NCI-H510A (cell line): ENCODE measurements around the gene SRSF12.
"Not testable (repeated sequence)": the region's sequence is repeated elsewhere in the genome, so short reads cannot be mapped to it uniquely, and the experiment has no call there.

Experiments
- DNase-seq: peaks from one replicate; lab custom pipeline; 2025; lab: John Stamatoyannopoulos, UW

Gene SRSF12

DNA sequence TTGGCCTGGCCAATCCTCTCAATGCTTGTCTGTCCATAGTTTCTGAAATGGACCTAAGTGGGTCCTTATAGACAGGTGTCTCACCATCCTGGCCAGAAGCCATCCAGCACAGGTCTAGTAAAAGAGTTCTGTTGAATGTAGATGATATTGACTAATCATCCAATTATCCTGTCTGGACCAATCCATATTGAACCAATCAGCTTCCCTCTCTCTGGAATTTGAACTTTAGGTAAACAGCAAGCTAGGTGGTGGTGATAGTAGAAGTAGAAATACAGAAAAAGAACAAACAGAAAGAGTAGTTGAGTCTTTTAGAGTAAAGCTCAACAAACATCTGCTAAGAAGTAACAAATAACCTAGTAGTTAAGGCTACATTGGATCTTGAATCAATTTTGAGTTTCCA lies 46.8 kb downstream of the SRSF12 start:
- DNase-seq: no peak

DNA sequence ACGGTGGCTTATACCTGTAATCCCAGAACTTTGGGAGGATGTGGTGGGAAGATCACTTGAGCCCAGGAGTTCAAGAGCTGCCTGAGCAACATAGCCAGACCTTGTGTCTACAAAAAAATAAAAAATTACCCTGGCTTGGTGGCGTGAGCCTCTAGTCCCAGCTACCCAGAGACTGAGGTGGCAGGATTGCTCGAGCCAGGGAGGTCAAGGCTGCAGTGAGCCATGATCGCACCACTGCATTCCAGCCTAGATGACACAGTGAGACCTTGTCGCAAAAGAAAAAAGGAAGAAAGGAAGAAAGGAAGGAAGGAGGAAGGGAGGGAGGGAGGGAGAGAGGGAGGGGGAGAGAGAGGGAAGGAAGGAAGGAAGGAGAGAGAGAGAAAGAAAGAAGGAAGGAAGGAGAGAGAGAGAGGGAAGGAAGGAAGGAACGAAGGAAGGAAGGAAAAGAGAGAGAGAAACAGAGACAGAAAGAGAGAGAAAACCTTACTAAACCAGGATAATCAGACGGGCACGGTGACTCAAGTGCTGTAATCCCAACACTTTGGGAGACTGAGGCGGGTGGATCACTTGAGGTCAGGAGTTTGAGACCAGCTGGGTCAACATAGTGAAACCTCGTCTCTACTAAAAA lies 48.2 kb downstream of the SRSF12 start:
- no peak for DNase-seq

DNA sequence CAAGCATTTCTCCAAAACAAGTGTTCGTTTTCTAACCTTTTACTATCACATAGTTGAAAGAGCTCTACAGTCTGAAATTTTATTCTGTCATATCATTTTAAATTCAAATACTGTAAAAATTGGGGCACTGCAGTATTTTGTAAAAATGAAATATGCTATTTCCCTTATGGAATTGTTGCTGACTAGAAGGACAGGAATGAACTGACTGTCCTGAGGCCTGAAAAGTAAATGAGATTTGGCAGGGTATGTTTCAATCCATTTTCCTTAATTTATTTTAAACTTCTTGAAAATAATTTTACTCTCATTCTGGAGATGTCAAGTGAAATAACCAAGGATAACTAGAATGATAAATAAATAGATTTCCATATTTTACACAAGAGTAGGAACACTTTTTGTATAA lies 49.2 kb downstream of the SRSF12 start:
- no peak for DNase-seq

DNA sequence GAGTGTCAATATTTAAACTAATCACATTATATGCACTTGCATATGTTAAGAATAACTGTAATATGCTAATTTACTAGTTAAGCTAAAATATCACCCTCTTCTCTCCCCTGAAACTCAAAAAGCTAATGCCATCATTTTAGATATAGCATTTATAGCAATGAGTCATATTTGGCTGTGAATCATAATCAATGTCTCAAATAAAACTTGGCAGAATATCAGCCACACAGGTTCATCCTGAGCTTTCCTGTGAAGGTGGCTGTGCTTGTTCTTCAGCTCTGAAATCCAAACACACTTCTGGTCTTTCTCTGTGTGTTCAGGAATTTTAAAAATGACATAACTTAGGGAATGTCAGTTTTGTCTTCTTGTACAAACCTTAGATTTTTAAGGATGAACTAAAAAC lies 50.1 kb downstream of the SRSF12 start:
- DNase-seq: no peak

GRCh38 chr6:89066940-89067646 lies 50.8 kb downstream of the SRSF12 start:
- DNase-seq: no peak

DNA sequence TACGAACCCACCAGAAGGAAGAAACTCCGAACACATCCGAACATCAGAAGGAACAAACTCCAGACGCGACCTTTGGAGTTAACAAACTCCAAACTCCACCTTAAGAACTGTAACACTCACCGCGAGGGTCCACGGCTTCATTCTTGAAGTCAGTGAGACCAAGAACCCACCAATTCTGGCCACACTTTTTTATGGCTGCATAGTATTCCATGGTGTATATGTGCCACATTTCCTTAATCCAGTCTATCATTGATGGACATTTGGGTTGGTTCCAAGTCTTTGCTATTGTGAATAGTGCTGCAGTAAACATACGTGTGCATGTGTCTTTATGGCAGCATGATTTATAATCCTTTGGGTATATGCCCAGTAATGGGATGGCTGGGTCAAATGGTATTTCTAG lies 51.8 kb downstream of the SRSF12 start:
- DNase-seq: not testable (repeated sequence)

DNA sequence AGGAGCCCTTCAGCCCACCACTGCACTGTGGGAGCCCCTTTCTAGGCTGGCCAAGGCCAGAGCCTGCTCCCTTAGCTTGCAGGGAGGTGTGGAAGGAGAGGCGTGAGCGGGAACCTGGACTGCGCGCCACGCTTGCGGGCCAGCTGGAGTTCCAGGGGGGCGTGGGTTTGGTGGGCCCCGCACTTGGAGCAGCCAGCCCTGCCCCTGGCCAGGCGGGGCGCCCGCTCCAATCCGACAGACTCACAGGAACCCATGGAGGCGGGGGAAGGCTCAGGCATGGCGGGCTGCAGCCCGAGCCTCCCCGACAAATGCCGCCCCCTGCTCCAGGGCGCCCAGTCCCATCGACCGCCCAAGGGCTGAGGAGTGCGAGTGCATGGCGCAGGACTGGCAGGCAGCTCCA lies 52.9 kb downstream of the SRSF12 start:
- DNase-seq: not testable (repeated sequence)

- no peak for DNase-seq
Observed at GRCh38 chr6:89063881-89064280, 54.0 kb downstream of the SRSF12 start.

DNA sequence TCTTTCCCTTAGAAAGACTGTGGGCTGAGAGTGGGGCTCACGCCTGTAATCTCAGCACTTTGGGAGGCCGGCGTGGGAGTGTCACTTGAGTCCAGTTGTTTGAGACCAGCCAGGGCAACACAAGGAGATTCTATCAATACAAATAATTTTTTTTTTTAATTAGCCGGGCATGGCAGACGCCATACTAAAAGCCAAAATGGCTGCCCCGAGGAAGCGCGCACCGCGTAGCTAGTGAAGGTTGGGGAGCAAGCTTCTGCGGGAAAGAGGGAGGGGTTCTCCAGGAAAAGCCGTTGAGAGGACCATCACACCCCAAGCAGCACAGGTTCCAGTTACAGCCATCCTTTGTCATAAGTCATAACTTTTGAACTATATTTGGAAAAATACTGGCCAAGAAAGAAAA lies 58.6 kb downstream of the SRSF12 start:
- DNase-seq: no peak

DNA sequence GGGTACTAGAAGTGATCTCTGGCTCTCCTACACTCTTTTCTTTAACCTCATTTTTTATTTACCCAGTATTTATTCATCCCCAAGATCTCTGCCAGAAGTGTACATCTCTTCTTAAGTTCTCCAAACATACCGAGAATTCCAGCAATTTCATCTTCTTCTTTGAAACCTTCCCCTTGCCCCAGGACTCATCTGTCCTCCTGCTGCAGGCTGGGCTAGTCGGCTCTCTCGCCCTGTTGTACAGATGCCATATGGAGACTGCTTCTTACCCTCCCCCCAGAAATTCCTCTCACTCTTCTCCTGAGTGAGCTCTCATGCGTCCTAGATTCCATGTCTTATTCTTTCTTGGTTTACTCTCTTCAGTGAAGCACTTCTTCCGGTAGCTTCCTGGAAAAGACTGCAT lies 59.2 kb downstream of the SRSF12 start:
- no peak for DNase-seq

GRCh38 chr6:89057759-89058158 lies 60.1 kb downstream of the SRSF12 start:
- no peak for DNase-seq

DNA sequence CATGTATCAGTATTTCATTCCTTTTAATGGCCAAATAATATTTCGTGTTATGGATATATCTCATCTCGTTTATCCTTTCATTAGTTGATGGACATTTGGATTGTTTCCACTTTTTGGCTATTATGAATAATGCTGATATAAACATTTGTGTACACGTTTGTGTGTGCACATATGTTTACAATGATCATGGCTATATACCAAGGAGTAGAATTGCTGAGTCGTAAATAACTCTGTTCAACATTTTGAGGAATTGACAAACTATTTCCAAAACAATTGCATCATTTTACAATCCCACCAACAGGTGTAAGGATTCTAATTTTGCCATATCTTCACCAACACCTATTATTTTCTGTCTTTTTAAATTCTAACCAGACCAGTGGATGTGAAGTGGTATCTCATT lies 63.7 kb downstream of the SRSF12 start:
- no peak for DNase-seq

- DNase-seq: no peak
Observed at GRCh38 chr6:89051676-89052075, 66.2 kb downstream of the SRSF12 start.

GRCh38 chr6:89050697-89051096 lies 67.2 kb downstream of the SRSF12 start:
- no peak for DNase-seq

DNA sequence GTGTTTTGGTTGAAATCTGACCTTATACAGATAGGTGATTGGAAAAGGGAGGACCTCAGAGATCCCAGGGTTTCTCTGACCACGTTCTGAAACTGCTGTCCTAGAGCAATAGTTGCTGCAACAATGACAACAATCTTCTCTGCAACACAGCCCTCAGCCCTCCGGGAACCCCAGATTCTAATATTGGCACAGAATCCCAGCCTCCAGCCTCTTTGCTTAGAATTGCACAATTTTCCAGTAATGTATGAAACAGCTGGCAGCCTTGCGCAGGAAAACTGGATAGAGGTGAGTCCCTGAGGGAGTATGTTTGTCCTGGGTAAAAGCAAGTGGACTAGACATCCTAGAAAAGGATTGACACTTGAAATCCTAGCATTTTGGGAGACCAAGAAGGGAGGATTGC lies 67.7 kb downstream of the SRSF12 start:
- DNase-seq: no peak

GRCh38 chr6:89048985-89049384 lies 68.9 kb downstream of the SRSF12 start:
- DNase-seq: no peak

- DNase-seq: no peak
Observed at GRCh38 chr6:89048288-89048923, 69.5 kb downstream of the SRSF12 start.

DNA sequence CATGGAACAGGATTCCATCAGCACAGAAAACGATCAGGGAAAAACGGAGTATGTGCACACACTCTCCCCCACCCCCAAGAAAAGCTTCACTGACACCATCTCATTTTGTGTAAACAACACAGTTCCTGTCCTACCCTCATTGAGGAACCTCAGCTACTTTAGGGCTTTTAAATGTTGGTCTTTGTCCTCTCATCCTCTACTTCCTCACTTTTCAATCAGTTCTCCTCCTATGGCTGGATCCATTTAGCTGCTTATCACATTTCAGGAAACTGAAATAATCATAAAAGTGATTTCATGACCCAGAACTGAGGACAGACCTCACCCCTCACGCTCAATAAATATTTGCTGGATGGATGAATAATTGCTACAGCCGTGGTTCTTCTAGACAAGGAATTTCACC lies 70.4 kb downstream of the SRSF12 start:
- no peak for DNase-seq
